Activated T-cell treated with anti-CD3 and anti-CD28 coated beads, Interleukin-2, amount 50 U/mL, for 48 hours (primary cell): ENCODE measurements around the gene SEMA3E.
"Not testable (repeated sequence)": the region's sequence is repeated elsewhere in the genome, so short reads cannot be mapped to it uniquely, and the experiment has no call there.

Experiments
- DNase-seq, 2 experiments: peaks; one replicate each; pipeline ENCODE4 v3.0.0-alpha.2; 2020

The SEMA3E gene

DNA sequence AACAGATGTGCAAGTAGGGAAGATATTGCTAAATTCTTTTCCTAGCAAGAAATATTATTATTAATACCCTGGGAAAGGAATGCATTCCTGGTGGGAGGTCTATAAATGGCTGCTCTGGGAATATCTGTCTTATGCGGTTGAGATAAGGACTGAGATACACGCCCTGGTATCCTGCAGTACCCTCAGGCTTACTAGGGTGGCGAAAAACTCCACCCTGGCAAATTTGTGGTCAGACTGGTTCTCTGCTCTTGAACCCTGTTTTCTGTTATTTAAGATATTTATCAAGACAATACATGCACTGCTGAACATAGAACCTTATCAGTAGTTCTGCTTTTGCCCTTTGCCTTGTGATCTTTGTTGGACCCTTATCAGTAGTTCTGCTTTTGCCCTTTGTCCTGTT is 96.4 kb downstream of the SEMA3E start:
- not testable (repeated sequence) for DNase-seq

DNA sequence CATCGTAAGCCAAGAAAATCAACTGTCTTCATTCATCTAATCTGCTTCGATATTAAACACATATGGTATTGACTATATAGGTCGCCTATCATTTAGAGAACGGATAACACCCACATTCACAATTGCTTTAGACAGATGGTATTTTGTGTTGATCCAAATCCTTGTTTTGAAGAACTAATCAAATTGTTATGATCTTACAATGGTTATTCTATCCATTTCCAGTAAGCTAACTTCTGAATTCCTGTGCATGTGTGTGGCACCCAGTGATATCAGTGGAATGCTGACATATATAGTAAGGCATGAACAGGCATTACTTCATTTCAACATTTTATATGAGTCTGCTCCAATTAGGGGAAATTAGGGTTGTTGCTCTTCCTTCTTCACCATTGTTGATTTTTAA is 98.8 kb downstream of the SEMA3E start:
- DNase-seq, result no peak

DNA sequence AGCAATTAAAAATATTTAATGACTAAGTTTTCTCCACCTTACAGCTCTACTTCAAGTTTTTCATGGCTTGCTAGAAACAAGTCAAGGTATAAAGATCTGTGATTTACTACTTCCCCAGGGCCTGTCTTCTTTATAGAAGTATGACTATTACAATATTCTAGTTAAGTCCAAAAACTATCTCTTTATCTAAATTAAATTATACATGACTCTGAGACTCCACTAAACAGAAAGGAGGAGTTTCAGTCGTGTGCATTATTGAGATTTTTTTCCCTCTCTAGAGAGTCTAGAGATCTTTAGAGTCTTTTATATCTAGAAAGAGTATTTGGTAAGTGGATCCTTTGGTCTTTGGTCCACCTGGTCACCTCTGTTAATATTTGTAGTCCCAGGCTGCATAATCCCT is 100.7 kb downstream of the SEMA3E start:
- DNase-seq, result no peak

DNA sequence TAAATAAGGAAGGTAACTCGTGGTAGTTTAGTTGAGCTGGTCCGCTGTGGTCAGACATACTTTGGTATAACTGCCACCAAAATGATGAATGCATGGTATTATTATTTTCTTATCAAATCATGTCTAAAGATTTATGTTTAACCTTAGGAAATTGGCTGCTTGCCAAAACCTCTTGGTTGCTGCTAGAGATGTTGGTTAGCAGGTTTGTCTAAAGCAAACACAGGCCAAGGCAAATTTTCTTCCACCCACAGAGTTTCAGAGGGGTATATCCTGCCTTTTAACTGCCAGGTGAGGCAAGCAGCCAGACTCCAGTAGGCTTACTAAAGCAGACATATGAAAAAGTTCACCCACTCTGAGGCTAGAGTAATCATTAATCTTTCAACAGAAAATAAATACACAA is 101.4 kb downstream of the SEMA3E start:
- no peak for DNase-seq

DNA sequence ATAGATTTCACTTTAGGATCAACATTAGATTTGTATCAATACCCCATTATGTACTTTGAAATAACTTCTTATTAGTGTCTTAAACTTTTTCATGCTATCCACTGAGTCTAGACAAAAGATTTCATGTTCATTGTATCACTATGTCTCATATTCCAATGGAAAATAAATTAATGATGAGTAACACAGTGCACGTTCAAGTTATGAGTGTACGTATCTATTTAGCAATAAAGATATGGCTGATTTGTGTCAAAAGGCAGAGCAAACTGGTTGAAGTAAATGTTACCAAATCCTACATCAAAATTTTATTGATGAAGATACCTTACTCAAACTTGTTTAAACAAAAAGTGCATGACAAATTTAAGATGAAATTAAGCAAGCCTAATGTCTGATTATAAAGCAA is 102.4 kb downstream of the SEMA3E start:
- no peak for DNase-seq

DNA sequence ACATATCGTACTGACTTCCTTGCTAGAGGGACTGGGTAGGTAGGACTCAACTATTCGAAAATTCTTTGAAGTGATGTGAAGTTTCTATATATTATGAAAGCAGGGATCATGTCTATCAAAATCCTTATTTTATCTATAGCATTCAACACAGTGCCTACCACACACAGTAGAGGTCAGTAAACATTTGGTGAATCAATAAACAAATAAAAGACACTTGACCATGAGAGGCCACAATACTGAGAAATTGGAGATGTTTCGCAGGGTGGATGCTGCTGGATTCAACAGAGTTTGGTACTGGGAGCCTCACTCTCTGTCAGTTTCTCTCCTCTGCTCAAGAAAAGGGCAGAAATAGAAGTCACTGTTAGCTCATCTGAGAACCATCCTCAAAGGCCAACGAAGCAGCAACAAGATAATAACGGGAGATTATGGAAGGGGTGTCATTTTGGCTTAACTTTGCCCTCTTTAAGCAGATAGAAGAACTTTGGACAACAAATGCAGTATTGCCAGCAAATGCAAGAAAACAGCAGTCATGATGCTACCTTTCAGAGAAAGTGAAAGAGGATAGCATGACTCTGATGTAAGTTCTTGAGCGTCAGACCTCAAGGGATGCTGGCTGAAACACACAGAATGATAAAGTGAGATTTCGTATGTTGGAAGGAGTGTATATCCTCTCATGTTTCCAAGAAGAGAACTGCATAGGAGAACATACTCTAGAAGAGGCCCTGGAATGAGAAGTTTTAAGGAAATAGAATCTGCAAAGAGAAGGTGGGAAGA is 107.6 kb downstream of the SEMA3E start:
- DNase-seq, result no peak

DNA sequence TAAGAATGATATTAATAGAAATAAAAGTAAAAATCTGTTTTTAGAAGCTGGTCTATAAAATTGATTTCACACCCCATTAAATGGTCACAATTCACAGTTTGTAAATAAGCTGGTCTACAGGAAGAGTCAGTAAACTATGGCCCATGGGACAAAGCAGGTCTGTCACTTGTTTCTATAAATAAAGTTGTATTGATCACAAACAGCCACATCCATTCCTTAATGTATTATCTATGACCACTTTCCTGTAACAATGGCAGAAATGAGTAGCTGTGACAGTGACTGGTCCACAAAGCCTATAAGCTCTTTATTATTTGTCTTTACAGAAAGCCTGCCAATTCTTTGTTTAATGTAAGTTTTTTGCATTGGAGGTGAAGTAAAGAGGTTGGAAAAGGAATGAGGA is 114.5 kb downstream of the SEMA3E start:
- no peak for DNase-seq

DNA sequence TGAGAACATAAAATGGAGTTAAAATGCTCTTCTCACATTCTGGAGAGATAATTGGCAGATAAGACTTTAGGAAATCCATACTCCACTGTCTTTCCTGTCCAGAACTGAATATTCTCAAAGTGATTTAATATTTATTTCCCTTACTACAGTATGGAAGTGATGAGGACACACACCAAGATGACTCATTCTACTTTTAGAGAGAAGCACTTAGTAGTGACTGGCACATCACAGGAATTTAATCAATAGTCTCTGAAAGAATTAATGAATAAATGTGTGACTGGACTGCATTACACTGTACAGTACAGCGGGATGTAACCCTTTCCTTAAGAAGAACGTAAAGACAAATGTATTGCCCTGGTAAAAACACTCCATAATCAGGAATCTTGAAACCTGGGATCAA is 116.7 kb downstream of the SEMA3E start:
- no peak for DNase-seq

DNA sequence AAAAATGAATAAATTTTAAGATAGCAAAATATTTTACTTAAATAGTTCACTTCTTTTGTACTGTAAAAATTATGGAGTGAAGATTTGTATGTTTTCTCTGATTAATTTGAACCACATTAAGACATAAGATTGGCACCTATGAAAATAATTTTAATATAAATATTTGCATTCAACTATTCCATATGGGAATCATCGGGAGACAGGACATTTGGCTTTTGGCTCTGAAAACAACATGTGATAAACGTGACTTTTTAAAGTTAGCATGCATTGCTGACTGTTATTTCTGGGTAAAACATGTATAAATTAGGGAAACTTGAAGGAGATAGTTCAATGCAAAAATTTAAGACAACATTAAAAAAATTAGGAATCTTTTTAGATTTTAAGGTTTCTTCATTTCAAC is 117.2 kb downstream of the SEMA3E start:
- DNase-seq, result no peak

DNA sequence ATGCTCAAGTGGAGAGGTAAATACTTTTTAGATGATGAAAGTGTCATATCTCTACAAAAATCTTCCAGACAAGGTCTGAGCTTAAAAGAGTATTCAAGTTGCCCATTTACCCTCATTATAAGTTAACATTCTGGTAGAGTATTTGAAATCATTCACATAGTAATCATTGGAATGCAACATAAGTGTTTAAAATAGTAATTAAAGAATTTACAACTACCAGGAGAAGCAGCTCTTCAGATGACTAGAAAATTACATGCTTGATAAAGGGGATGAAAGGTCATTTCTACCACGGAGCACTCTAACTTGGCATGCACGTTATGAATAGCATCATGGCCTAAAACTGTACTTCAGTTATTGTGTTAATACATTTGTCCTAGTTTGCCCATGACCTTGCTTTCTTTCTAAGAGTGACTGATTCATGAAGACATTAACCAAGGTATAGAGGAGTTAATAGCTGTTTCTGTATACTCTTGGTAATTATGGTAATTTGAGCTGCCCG is 120.0 kb downstream of the SEMA3E start:
- DNase-seq, result no peak

DNA sequence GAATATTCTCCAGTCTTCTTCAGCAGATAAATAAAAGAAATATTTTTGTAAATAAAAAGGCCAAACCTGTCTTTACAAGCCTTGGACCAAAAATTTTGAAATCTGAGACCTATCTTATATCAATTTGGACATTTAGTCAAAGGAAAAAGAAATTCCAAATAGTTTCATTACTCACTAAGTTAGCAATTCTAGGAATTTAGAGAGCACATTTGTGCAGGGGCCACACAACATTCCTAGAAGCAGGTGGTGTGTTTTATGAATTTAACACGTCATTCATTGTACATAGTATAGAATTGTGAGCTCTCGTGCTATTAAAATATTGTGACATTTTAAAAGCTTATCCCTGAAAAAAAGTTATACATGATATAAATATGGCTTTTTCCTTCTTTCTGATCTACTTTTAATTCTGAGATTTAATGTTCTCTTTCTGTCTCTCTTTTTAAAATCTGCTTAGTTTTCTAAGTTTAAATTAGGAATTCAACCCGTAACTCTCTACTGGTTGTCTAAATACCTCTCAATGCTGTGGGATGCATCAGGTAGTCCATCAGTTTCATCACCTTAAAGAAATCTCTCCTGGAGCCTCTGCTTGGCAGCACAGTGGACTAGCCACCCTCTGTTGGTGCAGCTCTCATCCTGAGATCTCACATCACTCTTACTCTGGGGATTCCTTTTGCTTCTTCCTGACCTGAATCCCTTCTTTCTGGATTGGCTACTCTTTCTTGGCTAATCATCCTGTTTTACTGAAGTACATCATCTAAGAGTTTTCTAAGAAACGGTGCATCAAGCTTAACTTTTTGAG is 124.5 kb downstream of the SEMA3E start:
- DNase-seq, result no peak

DNA sequence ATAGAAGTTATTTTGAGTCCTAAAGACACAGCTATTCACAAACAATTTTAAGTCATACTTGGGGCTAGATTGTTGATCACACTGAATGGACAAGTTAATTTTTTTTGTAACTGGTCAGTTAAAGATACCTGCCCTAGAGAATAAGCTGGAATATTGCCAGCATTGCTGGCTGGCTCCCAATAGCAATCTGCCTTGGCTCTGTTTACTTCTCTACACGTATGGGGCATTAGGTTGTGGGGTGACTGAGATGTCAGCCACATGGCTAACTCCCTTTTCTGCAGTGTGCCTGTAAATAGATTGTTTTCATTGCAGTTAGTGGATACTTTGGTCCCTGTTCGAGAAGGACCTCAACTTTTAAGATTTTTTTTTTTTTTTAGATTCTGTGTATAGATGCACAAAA is 128.2 kb downstream of the SEMA3E start:
- DNase-seq, result no peak

DNA sequence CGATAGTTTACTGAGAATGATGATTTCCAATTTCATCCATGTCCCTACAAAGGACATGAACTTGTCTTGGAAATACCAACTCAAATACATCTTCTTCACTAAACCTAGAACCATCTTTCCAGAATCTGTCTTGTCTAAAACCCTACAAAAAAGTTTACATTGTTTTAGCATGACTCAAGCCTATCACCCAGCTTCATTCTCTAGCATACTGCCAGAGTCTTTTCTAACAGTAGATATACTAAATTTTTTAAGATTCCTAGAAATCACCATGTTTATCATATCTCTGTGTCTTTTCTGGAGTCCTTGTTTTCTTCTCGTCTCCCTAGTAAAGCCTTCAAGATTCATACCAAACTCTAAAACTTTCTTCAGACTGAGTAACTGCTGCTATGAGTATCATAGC is 129.7 kb downstream of the SEMA3E start:
- no peak for DNase-seq

DNA sequence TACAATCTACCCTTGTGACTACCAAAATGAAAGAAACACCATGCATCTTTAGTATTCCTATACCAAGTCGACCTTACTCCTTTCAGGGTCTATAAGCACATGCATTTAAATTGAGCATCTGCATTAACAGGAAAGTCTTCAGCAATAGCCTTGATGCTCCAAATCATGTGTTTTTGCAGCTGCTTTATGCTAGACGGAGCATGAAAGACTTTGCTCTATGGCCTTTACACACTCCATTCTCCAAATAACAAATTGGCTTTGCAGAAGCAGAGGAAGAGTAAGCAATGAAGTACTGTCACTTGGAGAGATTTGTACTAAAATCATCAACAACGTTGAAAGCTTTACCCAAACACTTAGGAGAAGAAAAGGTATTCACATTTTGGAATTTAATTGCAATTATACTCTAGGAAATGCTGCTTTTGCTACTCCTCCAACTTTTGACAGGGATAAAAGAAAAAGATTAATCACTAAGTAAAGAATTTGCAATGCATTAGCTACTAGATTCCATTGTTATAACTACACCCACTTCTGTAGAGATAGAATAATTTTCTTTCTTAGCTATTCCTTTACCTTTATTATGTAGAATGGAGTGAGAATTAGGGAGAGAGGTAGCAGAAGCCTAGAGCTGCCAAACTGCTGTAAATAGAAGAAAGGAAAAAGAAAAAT is 131.8 kb downstream of the SEMA3E start:
- DNase-seq, result no peak

DNA sequence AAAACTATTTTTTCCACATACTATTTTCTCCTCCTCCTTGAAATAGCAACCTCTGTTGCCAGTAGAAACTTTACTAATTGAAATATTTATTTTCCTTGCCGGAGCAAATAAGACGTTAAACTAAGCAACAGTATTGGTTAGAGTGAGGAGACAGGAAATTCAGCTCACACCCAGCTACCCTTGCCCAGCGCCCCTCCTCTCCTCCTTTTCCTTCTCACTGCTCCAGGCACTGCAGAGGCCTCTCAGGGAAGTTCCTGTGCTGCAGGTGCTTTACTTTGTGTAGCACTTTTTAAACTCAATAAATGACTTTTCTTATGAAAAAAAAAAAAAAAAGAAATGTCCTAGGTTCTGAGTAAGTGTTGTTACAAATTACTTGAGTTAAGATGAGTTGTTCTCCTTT is 134.0 kb downstream of the SEMA3E start:
- DNase-seq, result no peak

DNA sequence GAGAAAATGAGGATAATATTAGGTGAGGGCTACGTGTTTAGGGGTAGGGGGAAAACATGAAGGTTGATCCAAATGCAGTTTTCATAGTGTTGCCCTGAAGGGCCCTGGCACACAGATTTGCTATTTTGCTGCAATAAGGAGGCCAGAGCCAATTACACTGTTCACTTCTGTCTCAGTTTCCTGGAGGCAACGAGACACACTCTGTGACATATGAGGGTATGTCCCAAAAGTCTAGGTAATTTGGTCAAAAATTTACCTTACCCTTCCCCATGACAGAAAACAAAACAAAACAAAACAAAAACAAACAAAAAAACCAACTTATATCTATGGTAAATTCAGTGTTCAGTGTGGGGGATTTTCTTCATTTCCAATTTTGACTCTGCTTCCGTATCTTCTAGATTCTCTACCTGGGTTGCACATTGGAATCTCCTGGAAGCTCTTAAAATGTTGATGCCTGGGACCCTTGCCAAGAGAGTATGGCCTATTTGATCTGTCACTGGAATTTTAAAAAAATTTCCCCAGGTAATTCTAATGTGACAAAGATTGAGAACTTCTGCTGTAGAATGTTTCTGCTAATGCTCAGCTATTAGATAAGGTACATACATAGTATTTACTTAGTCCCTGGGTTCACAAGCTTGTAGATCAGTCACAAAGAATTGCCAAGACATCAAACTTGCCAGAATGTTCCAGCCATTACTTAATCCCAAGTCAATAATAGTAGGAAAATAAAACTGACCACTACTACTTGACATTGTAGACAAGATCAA is 139.5 kb downstream of the SEMA3E start:
- no peak for DNase-seq

DNA sequence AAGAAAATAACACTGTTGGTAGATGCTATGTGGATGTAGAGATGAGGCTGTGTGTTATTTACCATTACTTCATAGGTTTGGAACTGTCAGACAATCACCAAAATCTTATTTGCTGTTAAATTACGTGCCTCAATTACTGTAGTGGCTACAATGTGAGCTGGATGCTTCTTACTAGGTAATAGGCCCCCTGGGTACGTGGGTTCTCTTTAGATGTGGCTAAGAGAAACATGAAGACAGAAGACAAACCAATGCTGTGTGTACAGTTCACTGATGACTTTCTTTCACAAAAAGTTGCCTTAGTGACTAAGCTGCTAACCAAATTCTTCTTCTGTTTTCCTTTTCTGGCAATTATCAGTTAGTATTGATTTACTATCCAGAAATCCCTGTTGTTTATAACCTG is 144.6 kb downstream of the SEMA3E start:
- no peak for DNase-seq

DNA sequence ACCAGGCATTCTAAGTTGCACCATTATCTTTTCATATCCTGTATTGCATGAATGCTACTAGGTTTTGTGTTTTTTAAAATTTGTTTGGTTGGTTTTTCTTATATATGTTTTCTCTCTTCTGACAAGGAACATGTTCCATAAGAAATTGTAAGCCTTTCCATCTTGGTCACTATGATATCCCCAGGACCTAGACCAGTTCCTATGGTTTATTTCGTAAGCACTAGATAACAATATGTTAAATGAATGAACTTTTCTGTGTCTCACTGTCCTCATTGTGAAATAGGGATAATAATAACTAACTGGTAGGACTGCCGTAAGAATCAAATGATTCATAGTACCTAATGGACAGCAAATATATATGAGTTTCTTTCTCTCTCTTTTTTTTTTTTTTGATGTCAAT is 146.3 kb downstream of the SEMA3E start:
- DNase-seq, result no peak

DNA sequence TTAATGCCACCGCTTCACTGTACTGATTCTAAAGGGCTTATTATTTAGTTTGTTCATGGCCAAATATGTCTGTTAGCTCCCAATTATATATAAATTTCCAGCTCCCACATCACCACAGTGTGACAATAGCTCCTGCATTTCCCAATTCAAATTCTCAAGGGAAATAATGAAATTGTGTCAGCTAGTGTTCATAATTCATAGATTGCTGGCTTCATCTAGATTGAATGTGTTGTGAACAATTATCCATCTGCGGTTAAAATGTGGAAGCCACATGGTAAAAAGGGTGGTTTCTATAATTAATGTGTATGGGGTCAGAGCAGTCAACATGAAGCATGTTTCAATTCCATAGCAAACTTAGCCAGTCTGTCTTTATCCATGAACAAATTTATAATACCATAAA is 154.3 kb downstream of the SEMA3E start:
- no peak for DNase-seq

DNA sequence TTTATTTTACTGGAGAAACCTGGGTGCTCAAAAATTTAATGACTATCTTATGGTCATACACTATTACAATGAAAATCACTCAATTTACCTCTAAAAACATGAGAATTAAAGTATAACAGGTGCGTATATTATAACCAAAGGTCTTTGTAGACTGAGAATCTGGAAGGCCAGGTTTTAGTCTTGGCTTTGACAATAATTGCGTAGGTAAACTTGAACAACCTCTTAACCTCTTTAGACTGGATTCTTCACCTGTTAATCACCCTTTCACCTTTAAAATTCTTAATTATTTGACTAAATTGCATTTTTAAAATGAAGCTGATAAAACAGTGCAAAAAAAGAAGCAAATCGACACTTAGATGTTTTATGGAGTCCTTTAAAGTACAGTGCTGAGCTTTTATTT is 156.1 kb downstream of the SEMA3E start:
- no peak for DNase-seq

DNA sequence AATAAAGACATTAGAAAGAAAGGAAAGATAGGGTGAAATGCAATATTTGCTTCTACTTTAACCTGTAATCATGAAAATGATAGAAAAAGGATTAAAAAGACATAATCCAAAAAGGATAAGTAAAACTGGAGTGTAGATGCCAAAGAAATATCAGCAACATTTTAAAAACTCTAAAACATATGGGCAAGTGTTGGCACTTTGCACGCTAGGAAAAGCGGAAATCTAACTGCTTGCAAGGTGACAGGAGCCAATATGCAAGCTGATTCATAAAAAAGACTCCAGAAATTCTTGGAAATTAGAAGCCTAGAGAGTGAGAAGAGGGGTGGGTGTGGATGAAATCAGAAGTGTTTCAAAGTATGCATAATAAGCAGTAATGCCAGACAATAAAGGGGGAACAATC is 161.1 kb downstream of the SEMA3E start:
- DNase-seq, result no peak

DNA sequence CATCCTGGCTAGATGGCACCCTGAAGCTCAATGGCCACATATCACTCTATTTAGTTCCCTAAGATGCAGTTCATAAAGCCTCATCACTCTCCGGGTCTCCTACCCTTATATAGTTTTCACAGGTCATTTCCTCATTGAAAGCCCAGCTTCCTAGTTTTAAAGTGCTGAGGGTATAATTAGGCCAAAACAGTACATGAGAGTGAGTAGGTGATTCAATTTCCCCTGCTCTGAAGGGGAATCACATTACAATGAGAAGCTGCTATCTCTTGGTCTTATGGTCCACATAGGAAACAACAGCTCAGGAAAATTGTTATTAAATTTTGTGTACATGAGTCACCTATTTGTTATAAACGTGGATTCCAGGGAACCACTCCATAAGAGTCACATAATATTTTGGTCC is 162.0 kb downstream of the SEMA3E start:
- no peak for DNase-seq

DNA sequence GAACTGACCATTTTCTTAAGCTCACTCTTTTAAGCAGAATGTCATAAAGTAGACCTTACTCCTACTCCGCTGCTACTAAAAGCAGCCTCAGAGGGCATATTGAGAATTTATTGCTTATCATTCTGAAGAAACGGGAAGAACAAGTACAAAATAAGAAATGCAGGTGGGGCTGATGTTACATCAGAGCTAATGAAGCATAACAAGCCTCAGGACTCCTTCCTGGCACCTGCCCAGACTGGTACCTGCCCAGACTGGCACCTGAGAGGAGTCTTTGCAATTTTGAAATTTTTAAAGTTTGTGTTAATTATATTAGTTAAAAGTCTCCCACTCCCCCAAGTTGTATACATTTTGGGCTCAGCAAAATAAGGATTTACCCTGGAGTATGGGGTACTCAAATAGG is 162.4 kb downstream of the SEMA3E start:
- DNase-seq, result no peak
